Gastroesophageal sphincter (tissue), 4 donors: ENCODE data around the gene WRAP53. TPM values are rescaled to one million over a fixed set of nuclear protein-coding genes. Genes with fewer than 3 reads are reported as not detected.

ENCODE experiments used
- ATAC-seq: fragments of 150-250 bp; one replicate; pipeline ENCODE4 v1.9.1; 2016; ENCODE audit warnings: mild to moderate bottlenecking, moderate library complexity
- H3K27ac ChIP-seq, 4 donors: fragments of 200-600 bp; sonication (generic) in 3 of 4; 1 replicate in 3 of 4; 2 replicates in 1 of 4; pipeline ENCODE4 v1.5.1; 2016 to 2019
- H3K27me3 ChIP-seq: fragments of 200-600 bp; sonication (generic); one replicate; pipeline ENCODE4 v1.5.1; 2019
- H3K36me3 ChIP-seq, 2 donors: fragments of 200-600 bp; sonication (generic); one replicate each; pipeline ENCODE4 v1.5.1; 2019; ENCODE audit warnings: control low read depth in 1 of 2
- H3K4me1 ChIP-seq, 3 donors: fragments of 200-600 bp; sonication (generic); 1 replicate in 2 of 3; 2 replicates in 1 of 3; pipeline ENCODE4 v1.5.1; 2016 to 2019; ENCODE audit warnings: control low read depth in 2 of 3
- H3K4me3 ChIP-seq, 2 donors: fragments of 200-600 bp; sonication (generic); one replicate each; pipeline ENCODE4 v1.5.1; 2019; ENCODE audit warnings: mild to moderate bottlenecking in 1 of 2, moderate library complexity in 1 of 2
- H3K9me3 ChIP-seq, 3 donors: fragments of 200-600 bp; sonication (generic); one replicate each; pipeline ENCODE4 v1.5.1; 2017 to 2019; ENCODE audit warnings: control low read depth in 2 of 3
- EP300 ChIP-seq: sonication (generic); formaldehyde crosslinking; IDR thresholded peaks from one replicate; pipeline ENCODE4 v1.6.1; 2017; ENCODE audit warnings: antibody characterized with exemption, mild to moderate bottlenecking
- POLR2A ChIP-seq, 2 donors: fragments of 450-650 bp; IDR thresholded peaks; one replicate each; pipeline ENCODE4 v1.6.1; 2017; ENCODE audit warnings: antibody characterized with exemption in 2 of 2, mild to moderate bottlenecking in 2 of 2, moderate library complexity in 1 of 2
- POLR2AphosphoS5 ChIP-seq: sonication (generic); formaldehyde crosslinking; IDR thresholded peaks from one replicate; pipeline ENCODE4 v1.6.1; 2017; ENCODE audit warnings: antibody characterized with exemption
- WGBS, 2 donors: methylation state at CpG; one replicate each; pipeline ENCODE4 v1.1.5; 2018; ENCODE audit warnings: low coverage in 1 of 2; 5-methylcytosine and 5-hydroxymethylcytosine counted together
- total RNA-seq, 4 donors: library from RNA; depleted of rRNA; stranded (reverse); fragments of >200 nt; gene quantifications; one replicate each; pipeline ENCODE4 v1.1.0, GENCODE V29; 2016
- TF ChIP-seq, protein P1 (sequence below), 4 experiments: fragments of 200-600 bp in 2 of 4; fragments of 450-650 bp in 2 of 4; sonication (generic) in 1 of 4; IDR thresholded peaks; one replicate each; pipeline ENCODE4 v1.5.1; 2017 to 2019; ENCODE audit warnings: antibody characterized with exemption in 4 of 4, mild to moderate bottlenecking in 2 of 4, moderate library complexity in 2 of 4

WRAP53 gene
- total RNA-seq, 4 donors from 2014 or later, result 2.8 to 4.7 (median 3.9) TPM

DNA sequence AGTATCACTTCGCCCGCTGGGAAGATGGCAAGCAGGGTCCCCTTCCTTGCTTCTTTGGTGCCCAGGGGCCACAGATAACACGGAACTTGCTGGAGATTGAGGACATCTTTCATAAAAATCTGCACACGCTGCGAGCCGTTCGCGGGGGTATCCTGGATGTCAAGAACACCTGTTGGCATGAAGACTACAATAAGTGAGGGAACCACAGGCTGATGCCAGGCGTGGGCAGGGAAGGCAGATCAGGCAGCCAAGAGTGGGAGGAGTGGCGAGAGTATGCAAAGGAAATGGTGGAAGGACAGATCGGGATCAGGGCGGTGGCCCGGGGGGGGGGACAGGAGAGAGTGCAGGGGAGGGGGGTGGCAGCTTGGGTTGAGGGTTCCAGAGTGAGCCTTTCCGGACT, 51.5 kb downstream of the WRAP53 start:
- no peak for ATAC-seq
- H3K27ac ChIP-seq, result no peak overlapping the region
- H3K36me3 ChIP-seq, result no peaks in the 10 kb centered on the region
- no peak overlapping the region for H3K4me3 ChIP-seq
- peaks cover 47% of the 10 kb centered on the region for H3K27me3 ChIP-seq
- no peak for TF ChIP-seq POLR2A (IDR thresholded peaks at IDR 0.05)
- TF ChIP-seq, protein P1, sequence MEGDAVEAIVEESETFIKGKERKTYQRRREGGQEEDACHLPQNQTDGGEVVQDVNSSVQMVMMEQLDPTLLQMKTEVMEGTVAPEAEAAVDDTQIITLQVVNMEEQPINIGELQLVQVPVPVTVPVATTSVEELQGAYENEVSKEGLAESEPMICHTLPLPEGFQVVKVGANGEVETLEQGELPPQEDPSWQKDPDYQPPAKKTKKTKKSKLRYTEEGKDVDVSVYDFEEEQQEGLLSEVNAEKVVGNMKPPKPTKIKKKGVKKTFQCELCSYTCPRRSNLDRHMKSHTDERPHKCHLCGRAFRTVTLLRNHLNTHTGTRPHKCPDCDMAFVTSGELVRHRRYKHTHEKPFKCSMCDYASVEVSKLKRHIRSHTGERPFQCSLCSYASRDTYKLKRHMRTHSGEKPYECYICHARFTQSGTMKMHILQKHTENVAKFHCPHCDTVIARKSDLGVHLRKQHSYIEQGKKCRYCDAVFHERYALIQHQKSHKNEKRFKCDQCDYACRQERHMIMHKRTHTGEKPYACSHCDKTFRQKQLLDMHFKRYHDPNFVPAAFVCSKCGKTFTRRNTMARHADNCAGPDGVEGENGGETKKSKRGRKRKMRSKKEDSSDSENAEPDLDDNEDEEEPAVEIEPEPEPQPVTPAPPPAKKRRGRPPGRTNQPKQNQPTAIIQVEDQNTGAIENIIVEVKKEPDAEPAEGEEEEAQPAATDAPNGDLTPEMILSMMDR (IDR thresholded peaks at IDR 0.05), result no peak
- TF ChIP-seq POLR2AphosphoS5, result no peak
- no peak for TF ChIP-seq EP300
- no peaks in the 10 kb centered on the region for H3K9me3 ChIP-seq
- peaks cover 0 to 7% (median 0%) of the 10 kb centered on the region in 3 donors for H3K4me1 ChIP-seq
- 75 to 88% methylated on average over 4 to 14 of the region's 14 CpGs for WGBS, 2 donors

DNA sequence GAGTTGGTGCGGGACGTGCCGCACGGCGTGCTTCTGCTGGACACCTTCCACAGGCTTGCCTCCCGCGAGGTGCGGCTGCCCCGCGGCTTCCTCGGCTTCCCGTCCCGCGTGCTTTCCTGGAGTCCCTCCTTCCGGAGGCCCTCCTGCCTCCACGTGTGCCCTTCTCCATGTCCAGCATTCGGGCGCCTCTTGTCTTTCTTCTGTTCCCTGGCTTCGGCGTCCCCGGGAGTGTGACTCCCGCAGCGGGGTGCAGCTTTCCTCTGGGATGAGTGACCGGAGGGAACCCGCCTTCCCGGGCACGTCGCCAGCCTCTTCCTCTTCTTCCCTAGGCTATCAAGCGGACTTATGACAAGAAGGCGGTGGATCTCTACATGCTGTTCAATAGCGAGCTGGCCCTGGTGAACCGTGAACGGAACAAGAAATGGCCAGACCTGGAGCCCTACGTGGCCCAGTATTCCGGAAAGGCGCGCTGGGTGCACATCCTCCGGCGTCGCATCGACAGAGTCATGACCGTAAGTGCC, 52.3 kb downstream of the WRAP53 start:
- no peaks in the 10 kb centered on the region for H3K36me3 ChIP-seq
- 52 to 70% methylated on average over 8 to 18 of the region's 42 CpGs for WGBS, 2 donors
- no peak for TF ChIP-seq POLR2A (IDR thresholded peaks at IDR 0.05)
- no peak for TF ChIP-seq POLR2AphosphoS5
- TF ChIP-seq, protein P1 (IDR thresholded peaks at IDR 0.05), result no peak
- TF ChIP-seq EP300, result no peak
- no peak for ATAC-seq
- peaks cover 0 to 7% (median 0%) of the 10 kb centered on the region in 3 donors for H3K4me1 ChIP-seq
- no peak overlapping the region for H3K27ac ChIP-seq
- no peaks in the 10 kb centered on the region for H3K9me3 ChIP-seq
- H3K27me3 ChIP-seq, result peaks cover 43% of the 10 kb centered on the region
- no peak overlapping the region for H3K4me3 ChIP-seq

DNA sequence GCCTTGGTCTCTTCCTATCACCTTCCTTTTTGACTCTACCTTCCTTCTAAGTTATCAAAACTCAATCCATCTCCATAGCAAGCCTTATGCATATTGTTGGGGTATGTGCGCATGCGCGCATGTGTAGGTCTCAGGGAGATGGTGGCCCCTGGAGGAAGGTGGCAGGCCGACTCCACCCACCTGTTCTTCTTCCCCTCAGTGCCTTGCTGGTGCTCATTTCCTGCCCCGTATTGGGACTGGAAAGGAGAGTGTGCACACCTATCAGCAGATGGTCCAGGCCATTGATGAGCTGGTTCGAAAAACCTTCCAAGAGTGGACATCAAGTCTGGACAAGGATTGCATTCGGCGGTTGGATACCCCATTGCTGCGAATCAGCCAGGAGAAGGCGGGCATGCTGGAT, 54.5 kb downstream of the WRAP53 start:
- H3K4me3 ChIP-seq, result no peak overlapping the region
- no peaks in the 10 kb centered on the region for H3K9me3 ChIP-seq
- WGBS, 2 donors, result 24 to 58% methylated on average over 9 to 10 of the region's 10 CpGs
- ATAC-seq, result no peak
- H3K36me3 ChIP-seq, result no peaks in the 10 kb centered on the region
- TF ChIP-seq EP300 (no peak), POLR2A (IDR thresholded peaks at IDR 0.05) (no peak), POLR2AphosphoS5 (no peak)
- TF ChIP-seq, protein P1 (IDR thresholded peaks at IDR 0.05), result no peak
- H3K27ac ChIP-seq, result no peak overlapping the region
- peaks cover 0 to 7% (median 0%) of the 10 kb centered on the region in 3 donors for H3K4me1 ChIP-seq
- H3K27me3 ChIP-seq, result peaks cover 32% of the 10 kb centered on the region

DNA sequence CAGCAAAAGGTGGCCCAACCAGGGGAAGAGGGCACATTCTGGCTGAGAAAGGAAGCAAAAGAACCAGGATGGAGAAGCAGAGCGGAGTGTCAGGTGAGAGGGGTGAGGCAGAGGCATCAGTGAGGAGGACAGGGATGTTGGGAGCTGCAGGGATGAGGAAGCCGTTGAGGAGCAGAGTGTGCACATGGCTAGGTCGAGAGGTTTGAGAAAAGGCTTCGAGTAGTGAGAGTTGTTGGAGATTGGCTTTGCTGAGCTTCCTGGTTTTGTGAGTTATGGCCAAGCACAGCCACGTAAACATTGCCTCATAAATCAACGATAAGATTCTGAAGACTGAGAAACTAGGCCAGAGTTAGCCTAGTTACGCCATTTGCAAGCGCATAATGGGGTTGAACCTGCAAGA, 56.1 kb downstream of the WRAP53 start:
- no peaks in the 10 kb centered on the region for H3K36me3 ChIP-seq
- 63% methylated on average over 7 to 8 of the region's 8 CpGs for WGBS, 2 donors
- peaks cover 0 to 7% (median 0%) of the 10 kb centered on the region in 3 donors for H3K4me1 ChIP-seq
- H3K27ac ChIP-seq, result no peak overlapping the region
- TF ChIP-seq, protein P1 (IDR thresholded peaks at IDR 0.05), result no peak
- TF ChIP-seq EP300, result no peak
- TF ChIP-seq POLR2A (IDR thresholded peaks at IDR 0.05), result no peak
- TF ChIP-seq POLR2AphosphoS5, result no peak
- peaks cover 36% of the 10 kb centered on the region for H3K27me3 ChIP-seq
- ATAC-seq, result no peak
- no peak overlapping the region for H3K4me3 ChIP-seq
- H3K9me3 ChIP-seq, result no peaks in the 10 kb centered on the region

DNA sequence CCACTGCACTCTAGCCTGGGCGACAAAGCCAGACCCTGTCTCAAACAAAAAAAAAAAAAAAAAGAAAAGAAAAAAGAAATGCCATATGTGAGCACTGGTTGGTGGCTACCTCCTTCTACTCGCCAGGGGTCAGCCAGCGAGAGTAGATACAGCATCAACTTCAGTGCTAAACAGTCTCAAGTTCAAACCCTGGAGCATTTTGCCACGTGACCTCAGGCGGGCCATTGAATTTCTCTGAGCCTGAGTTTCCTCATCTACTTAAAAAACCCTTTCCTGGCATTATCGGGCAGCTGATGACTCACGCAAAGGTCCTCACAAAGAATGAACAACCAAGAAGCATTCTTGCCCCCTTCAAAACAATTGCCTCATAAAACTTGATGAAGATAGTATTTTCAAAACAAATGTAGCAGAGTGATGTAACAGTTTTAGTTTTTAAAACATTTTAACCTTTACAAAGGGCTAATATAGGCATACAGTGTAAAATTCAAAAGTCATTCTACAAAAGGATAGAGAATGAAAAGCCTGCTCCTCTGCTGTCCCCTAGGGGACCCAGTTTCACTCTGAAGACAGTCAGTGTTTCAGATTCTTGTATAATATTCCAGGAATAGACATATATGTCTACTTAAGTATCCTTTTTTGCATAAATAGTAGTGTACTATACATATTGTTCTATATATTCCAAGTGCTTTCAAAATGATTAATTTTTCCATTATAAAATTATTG, 57.6 kb downstream of the WRAP53 start:
- WGBS, 2 donors, result 20 to 61% methylated on average over 1 to 6 of the region's 7 CpGs
- no peak for ATAC-seq

More for the DNA sequence above, 57.6 kb downstream of the WRAP53 start:
- Histone ChIP-seq H3K9me3 (no peaks in the 10 kb centered on the region), H3K27me3 (peaks cover 24% of the 10 kb centered on the region), H3K36me3 (no peaks in the 10 kb centered on the region), H3K27ac (no peak overlapping the region), H3K4me3 (no peak overlapping the region), H3K4me1 (peaks cover 0 to 7% (median 0%) of the 10 kb centered on the region in 3 donors)
- TF ChIP-seq, protein P1 (IDR thresholded peaks at IDR 0.05), result no peak
- TF ChIP-seq POLR2AphosphoS5 (no peak), POLR2A (IDR thresholded peaks at IDR 0.05) (no peak), EP300 (no peak)
